ENCODE data around the gene HNRNPUL1.
"Not testable (repeated sequence)": the region's sequence is repeated elsewhere in the genome, so short reads cannot be mapped to it uniquely, and the experiment has no call there.

HNRNPUL1 gene

DNA sequence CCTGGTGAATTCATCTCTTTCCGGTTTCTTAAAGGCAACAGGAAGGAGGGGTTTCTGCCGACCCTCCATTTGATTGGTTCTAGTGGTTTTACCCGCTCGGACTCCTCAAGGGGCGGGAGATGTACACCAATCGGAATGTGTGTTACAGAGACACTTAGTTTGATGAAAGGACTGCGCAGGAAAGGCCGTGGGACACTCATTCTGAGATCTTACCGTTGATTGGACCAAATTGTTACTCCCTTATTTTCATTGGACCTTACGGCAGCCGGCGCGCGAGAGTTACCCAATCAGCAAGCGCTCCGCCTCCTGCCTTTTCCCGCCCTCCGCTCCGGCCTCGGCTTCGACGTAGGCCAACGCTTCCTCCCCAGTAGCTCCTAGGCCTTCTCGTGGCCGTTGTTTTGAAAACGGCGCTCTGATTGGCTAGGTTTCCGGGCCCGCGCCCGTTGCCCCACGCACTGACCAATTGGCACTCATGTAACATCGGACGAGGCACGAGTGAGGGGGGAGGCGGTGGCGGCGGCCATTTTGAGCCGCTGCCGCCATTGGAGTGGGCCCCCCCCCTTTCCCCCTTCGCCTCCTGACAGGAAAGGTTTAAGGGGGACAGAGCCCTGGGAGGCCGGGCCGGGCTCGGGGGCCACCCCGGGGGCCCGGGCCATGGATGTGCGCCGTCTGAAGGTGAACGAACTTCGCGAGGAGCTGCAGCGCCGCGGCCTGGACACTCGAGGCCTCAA is at the start of gene HNRNPUL1:
Gene HNRNPUL1, plus strand, starts transcription at position 523 of the 731 bp plus-strand sequence. Its CDS starts 132 bp downstream, at position 655.
- DNase-seq = peak; percentile 100

DNA sequence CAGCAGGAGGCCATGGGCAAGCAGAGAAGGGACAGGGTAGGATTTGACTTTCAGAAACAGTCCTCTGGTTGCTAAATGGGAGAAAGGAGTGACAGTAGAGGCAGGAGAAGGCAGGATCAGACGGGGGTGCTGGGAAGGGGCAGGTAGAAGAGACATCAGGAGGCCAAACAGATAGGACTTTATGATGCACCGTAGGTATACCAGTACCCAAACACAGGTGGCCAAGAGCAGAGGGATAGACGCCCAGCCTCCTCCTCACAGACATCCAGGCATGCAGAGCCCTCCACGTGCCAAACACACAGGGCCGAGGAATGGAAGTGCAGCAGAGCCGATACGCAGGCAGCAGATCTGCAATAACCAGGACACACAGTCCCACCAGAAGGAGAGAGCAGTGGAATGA is 46.4 kb upstream of the HNRNPUL1 start:
- DNase-seq = no peak

DNA sequence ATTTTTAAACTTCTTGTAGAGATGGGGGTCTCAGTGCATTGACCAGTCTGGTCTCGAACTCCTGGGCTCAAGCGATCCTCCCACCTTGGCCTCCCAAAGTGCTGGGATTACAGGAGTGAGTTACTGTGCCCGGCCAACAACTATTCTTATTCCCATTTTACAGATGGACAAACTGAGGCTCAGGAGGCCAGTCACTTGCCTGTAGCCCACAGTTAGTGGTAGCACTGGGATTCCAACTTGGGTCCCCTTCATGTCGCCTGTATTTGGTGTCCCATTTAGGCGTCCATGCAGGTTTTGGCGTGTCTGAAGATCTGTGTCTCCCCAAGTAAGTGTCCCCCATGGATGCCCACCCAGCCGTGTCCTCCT is 45.9 kb upstream of the HNRNPUL1 start:
- no peak for DNase-seq

DNA sequence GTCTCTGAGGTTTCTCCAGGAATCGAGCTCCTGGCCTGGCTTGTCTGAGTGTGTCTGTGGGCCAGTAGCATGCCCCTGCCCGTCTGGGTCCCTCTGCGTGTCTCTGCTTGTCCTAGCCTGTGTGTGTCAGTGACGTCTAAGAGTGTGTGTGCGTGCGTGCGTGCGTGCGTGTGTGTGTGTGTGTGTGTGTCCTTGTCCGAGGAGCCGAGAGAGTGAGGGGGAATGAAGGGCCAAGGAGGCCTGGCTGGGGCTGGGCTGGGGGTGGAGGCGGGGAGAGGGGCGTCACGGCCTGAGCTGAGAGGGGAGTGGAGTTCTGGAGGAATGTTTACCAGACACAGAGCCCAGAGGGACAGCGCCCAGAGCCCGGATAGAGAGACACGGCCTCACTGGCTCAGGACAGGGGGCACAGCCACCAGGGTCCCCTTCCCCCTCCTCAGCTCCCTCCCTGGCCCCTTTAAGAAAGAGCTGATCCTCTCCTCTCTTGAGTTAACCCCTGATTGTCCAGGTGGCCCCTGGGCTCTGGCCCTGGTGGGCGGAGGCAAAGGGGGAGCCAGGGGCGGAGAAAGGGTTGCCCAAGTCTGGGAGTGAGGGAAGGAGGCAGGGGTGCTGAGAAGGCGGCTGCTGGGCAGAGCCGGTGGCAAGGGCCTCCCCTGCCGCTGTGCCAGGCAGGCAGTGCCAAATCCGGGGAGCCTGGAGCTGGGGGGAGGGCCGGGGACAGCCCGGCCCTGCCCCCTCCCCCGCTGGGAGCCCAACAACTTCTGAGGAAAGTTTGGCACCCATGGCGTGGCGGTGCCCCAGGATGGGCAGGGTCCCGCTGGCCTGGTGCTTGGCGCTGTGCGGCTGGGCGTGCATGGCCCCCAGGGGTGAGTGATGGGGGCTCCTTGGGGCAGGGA is 45.3 kb upstream of the HNRNPUL1 start, which contains the start of gene AXL:
Gene AXL, plus strand, starts transcription at position 609 of the 893 bp plus-strand sequence. Its CDS starts 170 bp downstream, at position 779.
- no peak for DNase-seq

DNA sequence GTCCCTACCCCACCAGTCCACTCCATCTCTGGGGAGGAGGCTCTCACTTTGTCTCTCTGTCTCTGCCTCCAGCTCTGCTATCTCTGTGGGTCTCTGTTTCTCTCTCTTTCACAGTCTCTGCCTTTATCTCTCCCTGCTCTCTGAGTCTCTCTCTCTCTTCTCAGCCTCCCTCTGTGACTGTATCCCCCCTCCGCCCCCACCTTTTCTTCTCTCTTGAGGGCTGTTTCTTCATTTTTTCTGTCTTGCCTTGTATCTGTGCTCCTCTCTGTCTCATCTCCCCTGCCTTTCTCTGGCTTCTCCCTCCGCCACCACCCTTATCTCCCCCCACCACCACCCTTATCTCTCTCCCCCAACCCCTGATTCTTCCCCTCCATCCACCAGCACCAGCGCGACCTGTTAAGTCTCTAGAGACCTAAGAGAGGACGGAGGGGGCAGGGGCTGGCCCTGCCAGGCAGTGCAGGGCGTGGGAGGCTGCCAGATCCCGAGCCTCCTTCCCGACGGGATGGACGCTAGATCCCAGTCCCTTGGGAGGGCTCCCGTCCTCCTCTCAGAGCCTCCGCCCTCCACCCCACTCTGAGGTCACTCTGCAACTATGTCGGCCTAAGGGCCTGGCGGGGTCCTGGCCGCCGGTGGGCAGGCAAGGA is 44.1 kb upstream of the HNRNPUL1 start:
- no peak for DNase-seq

DNA sequence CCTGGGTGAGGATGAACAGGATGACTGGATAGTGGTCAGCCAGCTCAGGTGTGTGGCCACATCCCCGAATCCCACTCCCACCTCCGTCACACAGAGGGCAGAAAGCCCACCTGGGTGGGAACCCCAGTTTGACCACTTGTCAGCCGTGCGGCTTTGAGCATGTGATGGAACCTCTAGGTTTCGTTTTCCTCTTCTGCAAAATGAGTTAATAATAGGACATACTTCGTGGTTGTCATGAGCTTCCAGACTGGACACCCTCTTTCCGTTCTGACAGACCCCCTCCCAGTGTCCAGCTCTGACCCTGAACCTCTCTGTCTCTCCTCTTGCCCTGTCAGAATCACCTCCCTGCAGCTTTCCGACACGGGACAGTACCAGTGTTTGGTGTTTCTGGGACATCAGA is 43.4 kb upstream of the HNRNPUL1 start:
- no peak for DNase-seq

DNA sequence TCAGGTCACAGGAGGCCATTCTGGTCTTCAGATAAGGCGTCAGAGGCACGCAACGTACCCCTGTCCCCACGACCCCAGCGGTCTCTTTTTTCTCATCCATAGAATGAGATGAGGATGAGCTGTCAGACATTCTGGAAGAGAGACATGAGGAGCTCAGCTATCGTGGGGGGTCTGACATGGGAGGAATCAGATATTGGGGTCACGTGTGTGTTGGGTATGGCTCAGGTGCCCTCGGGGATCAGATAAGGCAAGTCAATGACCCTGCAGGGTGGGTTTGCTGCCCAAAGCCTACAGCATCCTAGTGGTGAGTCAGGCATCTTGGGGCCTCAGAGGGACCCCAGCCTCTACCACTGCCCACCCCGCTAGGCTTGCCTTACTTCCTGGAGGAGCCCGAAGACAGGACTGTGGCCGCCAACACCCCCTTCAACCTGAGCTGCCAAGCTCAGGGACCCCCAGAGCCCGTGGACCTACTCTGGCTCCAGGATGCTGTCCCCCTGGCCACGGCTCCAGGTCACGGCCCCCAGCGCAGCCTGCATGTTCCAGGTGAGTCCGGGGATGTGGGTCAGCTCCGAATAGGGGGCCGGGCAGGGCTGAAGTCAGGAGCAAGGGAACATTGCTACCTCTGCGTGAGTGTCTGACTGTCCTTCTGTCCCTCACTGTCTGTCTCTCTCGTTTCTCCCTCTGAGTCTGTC is 42.5 kb upstream of the HNRNPUL1 start:
- no peak for DNase-seq

DNA sequence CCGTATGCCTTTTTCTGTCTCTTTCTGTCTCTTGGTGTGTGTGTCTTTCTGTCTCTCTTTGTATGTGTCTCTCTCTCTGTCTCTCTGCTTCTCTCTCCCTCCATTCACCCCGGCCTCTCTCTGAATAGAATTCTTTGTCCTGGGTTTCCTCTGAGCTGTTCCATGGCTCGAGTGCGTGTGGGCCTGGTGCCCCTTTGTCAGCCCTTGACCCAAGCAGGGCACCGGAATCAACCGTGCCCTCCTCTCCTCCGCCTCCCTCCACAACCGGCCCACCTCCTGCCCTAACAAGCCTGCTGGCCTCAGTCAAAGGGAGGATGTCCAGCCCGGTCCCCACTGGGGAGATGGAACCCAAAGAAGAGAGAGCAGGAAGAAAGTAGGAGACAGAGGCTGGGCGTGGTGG is 41.9 kb upstream of the HNRNPUL1 start:
- no peak for DNase-seq

DNA sequence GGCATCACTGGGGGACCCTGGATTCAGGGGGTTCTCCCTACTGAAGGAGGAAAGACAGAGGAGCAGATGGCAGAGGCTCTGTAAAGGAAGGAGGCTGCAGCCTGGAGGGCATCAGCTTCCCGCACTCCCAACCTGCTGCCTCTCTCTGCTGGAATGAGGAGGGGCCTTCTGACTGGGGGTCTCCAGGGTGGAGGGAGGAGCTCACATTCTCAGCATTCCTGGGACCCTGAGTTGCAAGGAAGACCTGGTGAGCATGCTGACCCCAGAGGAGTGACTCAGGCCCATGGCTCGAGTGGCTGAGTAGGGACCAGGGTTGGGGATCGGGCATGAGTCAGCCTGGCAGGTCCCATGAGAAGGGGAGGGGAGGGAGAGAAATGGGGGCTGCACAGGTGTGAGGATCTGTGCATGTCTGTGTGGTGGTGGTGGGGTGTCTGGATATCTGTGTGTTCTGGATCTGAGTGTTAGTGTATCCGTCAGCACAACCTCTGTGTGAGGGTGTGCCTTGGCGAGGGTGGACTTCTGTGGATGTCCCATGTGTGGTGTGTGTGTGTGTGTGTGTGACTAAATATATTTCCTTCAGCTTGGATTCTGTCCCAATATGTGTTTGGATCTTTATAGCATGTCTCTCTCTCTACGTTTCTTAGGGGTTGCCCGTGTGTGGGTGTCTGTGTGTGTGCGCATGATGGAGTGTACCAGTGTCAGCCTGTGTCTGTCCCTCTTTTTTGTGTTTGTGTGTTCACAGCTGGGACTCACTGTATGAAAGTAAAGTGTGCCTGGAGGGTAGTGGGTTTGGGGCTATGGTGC is 40.5 kb upstream of the HNRNPUL1 start:
- DNase-seq = no peak

DNA sequence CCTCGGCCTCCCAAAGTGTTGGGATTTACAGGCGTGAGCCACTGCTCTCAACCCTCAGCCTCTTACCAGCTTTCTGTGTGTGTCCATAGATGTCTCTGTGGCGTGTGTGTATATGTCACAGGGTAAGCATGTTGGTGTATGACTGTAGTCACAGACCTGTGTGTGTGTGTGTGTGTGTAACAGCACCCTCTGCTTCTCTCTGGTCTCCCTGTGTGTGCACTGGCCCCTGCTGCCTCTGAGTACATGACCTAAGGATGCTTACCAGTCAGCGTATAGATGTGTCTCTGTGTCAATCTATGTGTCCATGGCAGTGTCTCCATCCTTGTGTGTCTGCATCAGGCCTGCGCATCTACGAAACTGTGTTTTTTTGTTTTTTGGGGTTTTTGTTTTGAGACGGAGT is 39.5 kb upstream of the HNRNPUL1 start:
- DNase-seq = no peak

DNA sequence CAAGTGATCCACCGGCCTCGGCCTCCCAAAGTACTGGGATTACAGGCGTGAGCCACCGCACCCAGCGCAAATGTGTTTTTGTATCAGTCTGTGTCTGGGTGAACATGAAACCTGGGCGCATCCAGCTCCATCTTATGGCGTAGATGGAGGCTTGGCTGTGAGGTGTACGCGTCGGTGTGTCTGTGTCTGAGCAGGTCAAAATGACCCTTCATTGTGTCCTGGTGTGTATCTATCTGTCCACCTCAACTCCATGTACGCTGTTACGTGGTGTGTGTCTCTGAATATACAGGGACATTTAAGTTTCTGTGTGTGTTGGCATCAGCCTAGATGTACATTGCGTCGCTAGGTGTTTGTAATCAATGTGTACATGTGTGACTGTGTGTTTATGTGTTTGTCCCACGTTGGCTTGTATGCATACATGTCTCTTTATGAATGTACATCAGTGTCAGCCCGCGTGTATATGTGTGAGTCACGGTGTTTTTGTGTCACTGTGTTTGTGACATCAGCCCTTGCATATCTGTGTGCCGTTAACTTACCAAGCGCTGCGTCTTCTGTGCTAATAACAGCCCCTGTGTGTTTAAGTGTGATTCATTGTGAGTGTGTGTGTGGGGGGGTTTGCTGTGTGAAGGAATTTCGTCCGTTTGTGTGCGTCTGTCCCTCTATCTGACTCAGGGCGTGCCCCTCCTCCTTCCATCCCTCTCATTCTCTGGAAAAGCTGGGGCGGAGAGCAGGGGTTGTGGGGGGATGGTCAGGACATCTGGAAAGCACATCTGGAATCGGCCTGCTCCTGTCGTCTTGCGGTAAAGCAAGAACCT is 38.7 kb upstream of the HNRNPUL1 start:
- DNase-seq = peak; percentile 64

DNA sequence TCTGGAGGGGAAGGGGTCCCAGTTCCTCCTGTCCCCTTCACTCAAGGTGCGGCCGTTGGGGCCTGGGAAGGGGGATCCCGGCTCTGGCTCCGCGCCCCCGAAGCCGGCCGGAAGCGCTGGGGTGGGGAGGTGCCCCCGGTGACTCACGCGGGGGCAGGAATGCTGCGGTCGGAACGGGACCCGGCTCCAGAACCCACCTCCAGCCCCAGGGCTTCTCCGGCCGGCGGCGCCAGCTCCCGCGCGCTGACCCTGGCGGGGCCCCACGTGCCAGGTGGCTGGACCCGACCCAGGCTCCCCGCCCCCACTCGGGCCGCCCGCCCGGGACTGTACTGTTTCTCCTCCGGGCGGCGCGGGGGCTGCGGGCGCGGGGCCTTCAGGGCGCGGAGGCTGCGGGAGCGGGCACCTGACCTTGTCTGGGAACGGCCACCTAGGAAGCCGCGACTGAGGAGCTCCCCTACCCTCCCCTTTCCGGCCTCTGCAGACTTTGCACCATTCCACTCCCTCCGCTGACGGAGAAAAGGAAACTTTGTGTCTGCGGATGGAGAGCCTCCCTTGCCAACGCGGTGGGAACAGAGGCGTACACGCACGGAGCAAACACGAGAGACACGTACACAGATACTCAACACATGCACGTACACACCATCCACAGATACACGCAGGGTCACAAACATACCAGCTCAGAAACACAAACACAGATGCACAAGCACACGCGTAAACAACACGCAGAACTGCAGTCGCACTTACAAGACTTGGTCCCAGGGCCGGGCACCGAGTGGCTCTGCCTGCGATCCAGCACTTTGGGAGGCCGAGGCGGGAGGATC is 37.9 kb upstream of the HNRNPUL1 start:
- peak; percentile 72 for DNase-seq

DNA sequence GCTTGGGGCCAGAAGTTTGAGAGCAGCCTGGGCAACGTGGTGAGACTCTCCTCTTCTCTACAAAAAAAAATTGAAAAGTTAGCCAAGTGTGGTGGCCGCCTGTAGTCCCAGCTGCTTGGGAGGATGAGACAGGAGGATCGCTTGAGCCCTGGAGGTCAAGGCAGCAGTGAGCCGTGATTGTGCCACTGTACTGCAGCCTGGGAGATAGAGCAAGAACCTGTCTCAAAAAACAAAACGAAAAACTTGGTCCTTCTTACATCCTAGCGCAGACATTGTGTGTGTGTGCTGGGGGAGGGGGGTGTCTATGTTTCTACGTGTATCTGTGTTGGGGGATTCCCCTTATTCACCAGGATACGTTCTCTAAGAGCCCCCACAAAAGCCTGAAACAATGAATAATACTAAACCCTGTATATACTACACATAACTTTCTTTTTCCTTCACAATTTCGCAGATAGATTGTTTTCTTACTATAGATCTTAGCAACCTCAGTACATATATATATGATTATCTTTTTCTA is 37.2 kb upstream of the HNRNPUL1 start:
- no peak for DNase-seq

DNA sequence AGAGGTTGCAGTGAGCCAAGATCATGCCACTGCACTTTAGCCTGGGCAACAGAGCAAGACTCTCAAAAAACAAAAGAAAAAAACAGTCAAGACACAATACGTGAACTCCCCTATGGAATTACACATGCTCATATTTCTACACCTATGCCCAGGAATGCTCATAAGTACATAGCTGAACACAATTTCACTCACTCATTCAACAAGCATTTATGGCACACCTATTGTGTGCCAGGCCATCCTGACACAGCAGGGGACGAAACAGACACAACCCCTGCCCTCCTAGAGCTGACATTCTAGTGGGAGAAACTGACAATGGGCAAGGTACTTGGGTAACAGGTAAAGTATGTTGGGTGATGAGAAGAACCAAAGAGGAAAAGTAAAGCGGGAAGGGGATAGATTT is 35.7 kb upstream of the HNRNPUL1 start:
- no peak for DNase-seq

DNA sequence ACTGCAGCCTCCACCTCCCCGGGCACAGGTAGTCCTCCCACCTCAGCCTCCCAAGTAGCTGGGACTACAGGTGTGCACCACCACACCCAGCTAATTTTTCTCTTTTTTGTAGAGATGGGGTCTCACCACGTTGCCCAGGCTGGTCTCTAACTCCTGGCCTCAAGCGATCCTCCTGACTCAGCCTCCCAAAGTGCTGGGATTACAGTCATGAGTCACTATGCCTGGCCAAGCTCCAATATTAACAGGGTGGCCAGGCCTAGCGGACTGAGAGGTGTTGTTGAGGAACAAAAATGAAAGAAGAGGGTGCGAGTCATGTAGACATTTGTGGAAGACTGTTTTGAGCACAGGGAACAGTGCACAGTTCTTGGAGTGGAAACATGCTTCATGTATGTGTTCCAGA is 34.8 kb upstream of the HNRNPUL1 start:
- DNase-seq = not testable (repeated sequence)

DNA sequence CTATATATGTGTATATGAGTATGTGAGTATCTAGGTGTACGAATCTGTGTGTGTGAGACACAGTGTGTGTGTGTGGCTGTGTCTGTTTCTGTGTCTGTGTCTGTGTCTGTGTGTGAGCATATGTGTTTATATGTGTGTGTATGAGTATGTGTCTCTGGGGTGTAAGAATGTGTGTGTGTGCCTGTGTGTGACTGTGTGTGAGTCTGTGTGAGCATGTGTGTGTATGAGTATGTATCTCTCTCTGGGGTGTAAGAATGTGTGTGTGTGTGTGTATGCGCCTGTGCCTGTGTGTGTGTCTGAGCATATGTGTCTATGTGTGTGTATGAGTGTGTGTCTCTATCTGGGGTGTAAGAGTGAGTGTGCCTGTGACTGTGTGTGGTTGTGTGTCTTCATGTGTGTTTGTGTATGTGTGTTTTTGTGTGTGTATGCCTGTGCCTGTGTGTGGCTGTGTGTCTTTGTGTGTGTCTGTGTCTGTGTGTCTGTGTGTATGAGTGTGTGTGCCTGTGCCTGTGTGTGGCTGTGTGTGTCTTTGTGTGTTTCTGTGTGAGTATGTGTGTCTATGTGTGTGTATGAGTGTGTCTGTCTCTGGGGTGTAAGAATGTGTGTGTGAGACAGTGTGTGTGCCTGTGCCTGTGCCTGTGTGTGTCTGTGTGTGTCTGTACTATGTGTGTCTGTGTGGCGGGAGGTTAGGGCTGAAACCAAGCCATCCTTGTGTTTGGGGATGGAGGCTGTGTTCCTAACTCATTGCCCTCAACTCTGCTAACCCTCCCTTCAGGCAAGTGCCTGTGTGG is 33.9 kb upstream of the HNRNPUL1 start:
- DNase-seq = no peak

DNA sequence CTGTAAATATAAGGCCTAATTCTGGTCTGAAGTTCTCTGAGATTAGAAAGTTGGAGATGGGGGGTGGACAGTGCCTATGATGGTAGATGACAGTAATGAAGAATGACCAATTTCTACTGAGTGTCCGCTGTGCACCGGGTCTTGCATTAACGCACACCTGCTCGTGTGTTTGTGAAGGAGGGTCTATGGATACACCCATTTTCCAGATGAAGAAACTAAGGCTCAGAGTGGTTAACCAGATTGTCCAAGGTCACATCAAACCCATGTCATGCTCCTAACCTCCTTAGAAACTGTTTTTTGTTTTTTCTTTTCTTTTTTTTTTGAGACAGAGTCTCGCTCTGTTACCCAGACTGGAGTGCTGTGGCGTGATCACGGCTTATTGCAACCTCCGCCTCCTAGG is 31.5 kb upstream of the HNRNPUL1 start:
- no peak for DNase-seq

DNA sequence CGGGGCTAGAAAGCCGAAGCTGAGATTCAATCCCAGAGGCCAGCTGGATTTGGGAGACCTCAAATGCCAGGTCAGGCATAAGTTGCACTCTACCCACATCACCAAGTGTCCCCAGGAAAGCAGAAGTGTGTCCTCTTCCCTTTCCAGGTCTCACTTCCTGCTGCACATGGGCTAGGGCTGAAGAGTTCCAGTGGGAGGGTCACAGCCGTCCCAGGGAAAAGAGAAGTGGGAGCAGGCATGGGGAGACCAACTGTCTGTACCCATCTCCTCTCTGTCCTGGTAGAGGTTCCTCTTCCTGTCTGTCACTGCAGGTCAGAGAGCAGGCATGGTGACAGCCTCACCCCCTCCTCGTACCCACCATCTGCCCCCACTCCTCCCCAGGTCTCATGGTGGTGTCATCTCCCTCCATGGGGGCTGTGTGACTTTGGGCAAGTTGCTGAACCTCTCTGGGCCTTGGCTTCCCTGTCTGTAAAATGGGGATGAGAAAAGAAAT is 30.4 kb upstream of the HNRNPUL1 start:
- DNase-seq = no peak
